Measurements from ENCODE around the gene KIF11. TPM values are rescaled to one million over a fixed set of nuclear protein-coding genes. Genes with fewer than 3 reads are reported as not detected.

The KIF11 gene
- total RNA-seq, 1 experiment from 2014 or later, result 27.3 TPM

DNA sequence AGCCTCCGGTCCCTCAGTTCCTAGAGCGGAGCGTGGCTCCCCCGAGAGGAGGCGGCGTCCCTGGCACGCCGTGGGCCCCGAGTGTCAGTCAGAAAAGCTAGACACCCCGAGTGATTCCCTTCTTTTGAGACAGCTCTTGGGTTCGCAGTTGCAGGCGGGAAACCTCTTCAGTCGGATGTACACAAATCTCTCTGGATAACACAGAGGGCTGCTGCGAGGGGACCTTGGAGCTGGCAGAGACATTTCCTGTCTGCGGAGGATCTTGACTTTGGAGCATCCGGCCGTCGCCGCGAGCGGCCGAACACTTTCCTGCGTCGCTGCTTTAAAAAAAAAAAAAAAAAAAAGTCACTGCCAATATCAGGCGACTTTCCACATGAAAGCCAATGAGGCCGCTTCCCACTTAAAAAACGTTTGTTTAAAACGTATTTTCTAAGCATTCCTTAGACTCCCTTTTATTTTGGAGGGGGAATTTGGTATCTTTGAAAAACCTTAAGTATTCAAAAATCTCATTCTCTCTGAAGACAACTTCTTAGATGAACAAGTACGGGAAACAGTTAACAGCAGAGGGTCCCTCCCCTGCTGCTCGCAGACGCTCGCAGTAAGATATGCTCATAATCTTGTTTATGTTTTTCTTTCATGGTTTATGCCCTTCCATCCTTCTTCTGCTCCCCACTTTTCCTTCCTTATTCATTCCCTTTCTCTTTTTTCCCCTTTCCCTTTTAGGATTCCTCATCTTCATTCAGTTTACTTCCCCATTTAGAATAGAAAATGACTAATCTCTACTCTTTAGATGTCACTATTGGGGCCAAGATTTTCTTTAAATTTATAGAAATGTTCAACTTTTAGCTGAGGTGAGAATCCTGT lies 106.8 kb downstream of the KIF11 start:
- TF ChIP-seq, protein P1, sequence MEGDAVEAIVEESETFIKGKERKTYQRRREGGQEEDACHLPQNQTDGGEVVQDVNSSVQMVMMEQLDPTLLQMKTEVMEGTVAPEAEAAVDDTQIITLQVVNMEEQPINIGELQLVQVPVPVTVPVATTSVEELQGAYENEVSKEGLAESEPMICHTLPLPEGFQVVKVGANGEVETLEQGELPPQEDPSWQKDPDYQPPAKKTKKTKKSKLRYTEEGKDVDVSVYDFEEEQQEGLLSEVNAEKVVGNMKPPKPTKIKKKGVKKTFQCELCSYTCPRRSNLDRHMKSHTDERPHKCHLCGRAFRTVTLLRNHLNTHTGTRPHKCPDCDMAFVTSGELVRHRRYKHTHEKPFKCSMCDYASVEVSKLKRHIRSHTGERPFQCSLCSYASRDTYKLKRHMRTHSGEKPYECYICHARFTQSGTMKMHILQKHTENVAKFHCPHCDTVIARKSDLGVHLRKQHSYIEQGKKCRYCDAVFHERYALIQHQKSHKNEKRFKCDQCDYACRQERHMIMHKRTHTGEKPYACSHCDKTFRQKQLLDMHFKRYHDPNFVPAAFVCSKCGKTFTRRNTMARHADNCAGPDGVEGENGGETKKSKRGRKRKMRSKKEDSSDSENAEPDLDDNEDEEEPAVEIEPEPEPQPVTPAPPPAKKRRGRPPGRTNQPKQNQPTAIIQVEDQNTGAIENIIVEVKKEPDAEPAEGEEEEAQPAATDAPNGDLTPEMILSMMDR (IDR thresholded peaks at IDR 0.05; ENCODE audit: unreplicated experiment), result no peak
- H3K9me3 Mint-ChIP-seq (ENCODE audit: unreplicated experiment), result no peaks in the 10 kb centered on the region
- POLR2A ChIA-PET, result no interaction called here
- no TSS peak for BruUV-seq (replicated peaks)
- H3K4me3 Mint-ChIP-seq (ENCODE audit: unreplicated experiment), result peak overlapping the region; percentile 3
- H3K27me3 Mint-ChIP-seq (ENCODE audit: insufficient read depth, unreplicated experiment), result no peaks in the 10 kb centered on the region
- CTCF ChIA-PET, result no interaction called here
- no peak overlapping the region for H3K27ac Mint-ChIP-seq (ENCODE audit: low read depth, unreplicated experiment)
- intact Hi-C loops (cut with micrococcal nuclease), result no loop called here
- DNase-seq (ENCODE audit: unreplicated experiment), result peak; percentile 17
- H3K4me1 Mint-ChIP-seq (ENCODE audit: insufficient read depth, unreplicated experiment), result no peaks in the 10 kb centered on the region
- no peaks in the 10 kb centered on the region for H3K36me3 Mint-ChIP-seq (ENCODE audit: insufficient read depth, unreplicated experiment)

- TF ChIP-seq, protein P1 (IDR thresholded peaks at IDR 0.05; ENCODE audit: unreplicated experiment), result no peak
- no peak overlapping the region for H3K27ac Mint-ChIP-seq (ENCODE audit: low read depth, unreplicated experiment)
- CTCF ChIA-PET, result interaction anchor here (0.6 kb wide), 1 partner anchor 185 kb away, joined by 3 read pairs; no protein-coding TSS in a partner anchor
- no peak for DNase-seq (ENCODE audit: unreplicated experiment)
- H3K9me3 Mint-ChIP-seq (ENCODE audit: unreplicated experiment), result no peaks in the 10 kb centered on the region
- intact Hi-C loops (cut with micrococcal nuclease), result no loop called here
- H3K36me3 Mint-ChIP-seq (ENCODE audit: insufficient read depth, unreplicated experiment), result no peaks in the 10 kb centered on the region
- BruUV-seq (replicated peaks), result no TSS peak
- no peaks in the 10 kb centered on the region for H3K4me1 Mint-ChIP-seq (ENCODE audit: insufficient read depth, unreplicated experiment)
- POLR2A ChIA-PET, result interaction anchor here (0.5 kb wide), 1 partner anchor 44 kb away, joined by 3 read pairs; no protein-coding TSS in a partner anchor
- H3K27me3 Mint-ChIP-seq (ENCODE audit: insufficient read depth, unreplicated experiment), result no peaks in the 10 kb centered on the region
- no peak overlapping the region for H3K4me3 Mint-ChIP-seq (ENCODE audit: unreplicated experiment)
Observed at GRCh38 chr10:92702301-92702916, 109.5 kb downstream of the KIF11 start.

Other genes starting within 250 kb of the KIF11 start
- gene IDE, start 19.0 kb upstream of the KIF11 start, total RNA-seq (2022), result 54.6 and 66.4 TPM in 2 replicates
- gene HHEX, start 96.8 kb downstream of the KIF11 start, total RNA-seq (2022), result 0.19 and 0.54 TPM in 2 replicates